Muscle layer of colon (tissue), 2 donors: ENCODE measurements around the gene NDUFB10.
"Not testable (repeated sequence)": the region's sequence is repeated elsewhere in the genome, so short reads cannot be mapped to it uniquely, and the experiment has no call there.

Experiments
- H3K27ac ChIP-seq: one replicate; pipeline ENCODE4 v1.7.0; 2013; ENCODE audit warnings: low read depth, mild to moderate bottlenecking, low read length, moderate library complexity
- H3K27me3 ChIP-seq, 2 donors: one replicate each; pipeline ENCODE4 v1.7.0; 2013; ENCODE audit warnings: low read length in 2 of 2, mild to moderate bottlenecking in 2 of 2; ENCODE audit not compliant: insufficient read depth in 2 of 2, control insufficient read depth in 1 of 2
- H3K36me3 ChIP-seq: one replicate; pipeline ENCODE4 v1.7.0; 2013; ENCODE audit warnings: mild to moderate bottlenecking, low read length; ENCODE audit not compliant: insufficient read depth
- H3K4me1 ChIP-seq: one replicate; pipeline ENCODE4 v1.7.0; 2013; ENCODE audit warnings: mild to moderate bottlenecking, low read length; ENCODE audit not compliant: insufficient read depth
- H3K4me3 ChIP-seq, 2 donors: one replicate each; pipeline ENCODE4 v1.7.0; 2013; ENCODE audit warnings: low read length in 2 of 2, low read depth in 1 of 2, mild to moderate bottlenecking in 1 of 2, moderate library complexity in 1 of 2
- H3K9ac ChIP-seq: one replicate; pipeline ENCODE4 v1.7.0; 2013; ENCODE audit warnings: low read length
- H3K9me3 ChIP-seq: one replicate; pipeline ENCODE4 v1.7.0; 2013; ENCODE audit warnings: mild to moderate bottlenecking, low read length
- donor health status: abdominal sarcoma.
- donor health status: Adenocarcinoma of cecum.

NDUFB10 gene

GRCh38 chr16:1917665-1918350 lies 41.5 kb upstream of the NDUFB10 start:
- no peak overlapping the region for H3K27ac ChIP-seq
- no peak overlapping the region for H3K4me3 ChIP-seq
- no peaks in the 10 kb centered on the region for H3K36me3 ChIP-seq
- H3K9ac ChIP-seq = no peak overlapping the region
- H3K27me3 ChIP-seq = peaks cover 9 to 73% of the 10 kb centered on the region in 2 donors
- H3K4me1 ChIP-seq = no peaks in the 10 kb centered on the region
- H3K9me3 ChIP-seq = no peaks in the 10 kb centered on the region

DNA sequence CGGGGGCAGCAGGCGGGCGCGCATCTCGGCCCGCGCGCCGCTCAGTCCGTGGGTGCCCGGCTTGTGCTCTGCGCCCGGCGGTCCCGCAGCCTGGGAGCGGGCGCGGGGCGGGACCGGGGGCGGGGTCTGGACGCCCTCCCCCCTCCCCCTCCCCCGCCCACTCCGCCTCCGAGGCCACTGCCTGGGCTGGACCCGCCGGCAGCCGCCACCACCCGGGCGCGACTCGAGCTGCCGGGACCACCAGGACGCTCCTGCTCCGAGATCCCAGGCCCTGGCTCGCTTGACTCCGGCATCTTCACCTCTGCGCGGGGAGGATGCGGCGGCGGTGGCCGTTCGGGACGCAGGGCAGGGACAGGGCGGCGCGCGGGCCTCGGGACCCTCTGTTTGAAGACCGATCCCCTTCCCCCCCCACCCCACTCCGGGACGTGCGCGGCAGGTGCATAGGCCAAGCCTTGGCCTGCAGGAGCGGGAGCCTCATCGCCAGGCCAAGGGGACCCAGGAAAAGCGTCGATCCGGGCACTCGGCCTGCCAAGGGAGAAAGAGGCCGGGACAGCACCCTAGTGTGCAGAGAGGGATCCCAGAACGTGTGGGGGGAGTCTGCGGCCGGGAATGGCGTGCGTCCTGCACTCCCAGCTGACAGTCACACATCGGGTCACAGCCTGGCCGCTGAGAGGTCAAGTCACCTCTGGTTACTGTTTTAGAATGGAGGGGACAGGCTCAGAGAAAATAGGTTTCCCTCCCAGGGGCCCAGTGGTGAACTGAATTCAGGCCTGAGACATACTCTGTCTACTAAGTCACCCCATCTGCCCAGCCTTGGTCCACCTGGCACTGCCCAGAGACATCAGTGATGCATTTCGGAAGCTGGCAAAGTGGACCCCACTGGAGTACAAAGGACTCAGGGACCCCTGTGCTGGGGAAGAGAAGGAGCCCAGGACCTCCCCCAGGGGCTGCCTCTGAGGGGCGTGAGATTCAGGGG lies 40.7 kb upstream of the NDUFB10 start, which contains the start of gene HS3ST6:
Gene HS3ST6, minus strand, starts transcription at position 65 of the 976 bp plus-strand sequence. CDS start 92 bp downstream, outside the sequence.
- no peak within 1 kb of the TSS for H3K9ac ChIP-seq
- H3K4me1 ChIP-seq = no peaks in the 10 kb centered on the region
- no peak within 1 kb of the TSS for H3K27ac ChIP-seq
- peaks cover 16 to 75% of the 10 kb centered on the region in 2 donors for H3K27me3 ChIP-seq
- H3K9me3 ChIP-seq = no peaks in the 10 kb centered on the region
- H3K36me3 ChIP-seq = no peaks in the 10 kb centered on the region
- no peak within 1 kb of the TSS for H3K4me3 ChIP-seq

DNA sequence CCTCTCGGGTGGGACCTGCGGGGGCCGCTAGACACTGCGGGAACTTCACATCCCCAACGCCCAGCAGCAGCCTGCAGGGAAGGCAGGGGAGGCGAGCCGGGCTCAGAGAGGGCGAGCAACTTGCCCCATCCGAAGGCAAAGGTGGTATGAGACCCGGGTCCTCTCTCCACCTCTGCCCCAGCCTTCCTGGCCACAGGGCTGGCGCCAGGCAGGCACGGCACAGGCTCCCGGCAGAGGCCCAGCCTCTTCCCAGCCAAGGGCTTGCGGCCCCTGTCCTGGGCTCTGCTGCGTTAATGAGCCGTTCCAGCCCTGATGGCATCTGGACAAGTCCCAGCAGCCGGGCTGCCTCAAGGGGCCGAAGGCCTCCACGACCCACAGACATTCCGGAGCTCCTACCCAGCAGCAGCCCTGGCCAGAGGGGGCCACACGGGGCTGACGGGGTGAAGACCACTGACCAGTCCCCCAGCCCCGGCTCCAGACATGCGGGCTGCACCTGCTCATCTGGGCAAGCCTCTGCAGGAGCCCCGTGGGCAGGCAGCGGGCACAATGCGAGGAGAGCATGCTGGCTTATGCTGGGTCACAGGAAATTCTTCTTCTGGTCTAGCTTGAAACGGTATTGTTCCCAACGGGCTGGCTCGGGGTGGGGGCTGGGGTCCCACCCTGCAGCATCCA lies 39.9 kb upstream of the NDUFB10 start:
- H3K27me3 ChIP-seq = peaks cover 16 to 80% of the 10 kb centered on the region in 2 donors
- H3K9ac ChIP-seq = no peak overlapping the region

DNA sequence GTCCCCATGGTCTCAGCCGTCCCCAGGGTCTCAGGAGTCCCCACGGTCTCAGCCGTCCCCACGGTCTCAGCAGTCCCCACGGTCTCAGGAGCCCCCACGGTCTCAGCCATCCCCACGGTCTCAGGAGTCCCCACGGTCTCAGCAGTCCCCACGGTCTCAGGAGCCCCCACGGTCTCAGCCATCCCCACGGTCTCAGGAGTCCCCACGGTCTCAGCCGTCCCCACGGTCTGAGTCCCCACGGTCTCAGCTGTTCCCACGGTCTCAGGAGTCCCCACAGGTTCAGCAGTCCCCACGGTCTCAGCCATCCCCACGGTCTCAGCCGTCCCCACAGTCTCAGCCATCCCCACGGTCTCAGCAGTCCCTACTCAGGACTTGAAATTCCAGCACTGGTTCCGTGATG lies 39.2 kb upstream of the NDUFB10 start:
- peaks cover 16 to 79% of the 10 kb centered on the region in 2 donors for H3K27me3 ChIP-seq
- H3K27ac ChIP-seq, H3K9me3 ChIP-seq: not testable (repeated sequence)

More for the DNA sequence above, 39.9 kb upstream of the NDUFB10 start:
- H3K4me1 ChIP-seq = no peaks in the 10 kb centered on the region
- H3K9me3 ChIP-seq = no peaks in the 10 kb centered on the region
- H3K36me3 ChIP-seq = no peaks in the 10 kb centered on the region
- H3K4me3 ChIP-seq = no peak overlapping the region
- no peak overlapping the region for H3K27ac ChIP-seq

DNA sequence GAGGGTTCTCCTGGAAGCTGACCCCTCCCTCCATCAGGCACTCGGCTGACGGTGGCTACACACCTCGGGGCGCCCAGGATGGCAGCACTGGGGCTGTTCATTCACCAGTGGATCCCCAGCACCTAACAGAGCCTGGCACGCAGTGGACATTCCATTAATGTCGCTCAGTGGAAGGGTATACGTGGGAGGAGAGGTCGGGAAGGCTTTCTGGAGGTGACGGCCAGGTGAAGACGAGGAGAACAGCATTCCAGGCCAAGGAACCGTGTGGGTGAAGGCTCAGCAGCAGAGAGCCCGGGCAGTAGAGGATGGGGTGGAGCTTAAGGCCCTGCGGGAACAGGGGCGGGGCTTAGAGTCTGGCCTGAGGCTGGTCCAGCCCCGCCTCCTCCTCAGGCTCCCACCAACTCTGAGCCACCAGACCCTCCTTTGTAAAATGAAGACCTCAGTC lies 38.6 kb upstream of the NDUFB10 start:
- H3K27me3 ChIP-seq = peaks cover 16 to 74% of the 10 kb centered on the region in 2 donors
- no peaks in the 10 kb centered on the region for H3K9me3 ChIP-seq
- H3K4me1 ChIP-seq = no peaks in the 10 kb centered on the region

More for the DNA sequence above, 39.2 kb upstream of the NDUFB10 start:
- H3K4me3 ChIP-seq, H3K36me3 ChIP-seq, H3K4me1 ChIP-seq, H3K9ac ChIP-seq: not testable (repeated sequence)

GRCh38 chr16:1922357-1922756 lies 37.0 kb upstream of the NDUFB10 start:
- H3K27me3 ChIP-seq = peaks cover 11 to 58% of the 10 kb centered on the region in 2 donors

More for the DNA sequence above, 38.6 kb upstream of the NDUFB10 start:
- Histone ChIP-seq H3K4me3 (no peak overlapping the region), H3K36me3 (no peaks in the 10 kb centered on the region), H3K9ac (no peak overlapping the region), H3K27ac (no peak overlapping the region)

GRCh38 chr16:1923299-1924034 lies 35.9 kb upstream of the NDUFB10 start:
- Histone ChIP-seq H3K4me1 (no peaks in the 10 kb centered on the region), H3K9ac (no peak overlapping the region), H3K4me3 (no peak overlapping the region), H3K27ac (no peak overlapping the region), H3K9me3 (no peaks in the 10 kb centered on the region), H3K27me3 (peaks cover 11 to 52% of the 10 kb centered on the region in 2 donors), H3K36me3 (no peaks in the 10 kb centered on the region)

More at GRCh38 chr16:1922357-1922756, 37.0 kb upstream of the NDUFB10 start:
- H3K4me3 ChIP-seq = no peak overlapping the region
- no peak overlapping the region for H3K9ac ChIP-seq
- H3K9me3 ChIP-seq = no peaks in the 10 kb centered on the region
- H3K27ac ChIP-seq = no peak overlapping the region
- no peaks in the 10 kb centered on the region for H3K4me1 ChIP-seq
- H3K36me3 ChIP-seq = no peaks in the 10 kb centered on the region

GRCh38 chr16:1924095-1924494 lies 35.2 kb upstream of the NDUFB10 start:
- peaks cover 11 to 46% of the 10 kb centered on the region in 2 donors for H3K27me3 ChIP-seq

DNA sequence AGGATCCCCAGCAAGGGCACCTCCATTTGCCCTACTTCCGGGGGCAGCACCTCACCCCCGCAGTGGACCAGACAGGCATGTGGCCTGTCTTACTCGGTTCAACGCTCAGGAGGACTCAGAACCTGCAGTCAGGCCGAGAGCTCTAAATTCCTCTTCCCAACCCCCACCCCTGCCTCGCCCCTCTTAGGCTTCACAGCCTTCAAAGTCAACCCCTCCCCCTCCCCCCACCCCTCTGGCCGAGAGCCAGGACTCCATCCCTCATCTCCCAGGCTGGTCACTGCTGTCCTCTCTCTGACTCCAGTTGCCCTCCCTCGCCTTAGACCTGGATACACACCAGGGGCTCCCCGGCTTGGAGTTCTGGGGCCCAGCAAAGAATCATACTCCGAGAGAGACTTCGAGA lies 33.1 kb upstream of the NDUFB10 start:
- peaks cover 8 to 31% of the 10 kb centered on the region in 2 donors for H3K27me3 ChIP-seq
- no peak overlapping the region for H3K9ac ChIP-seq
- H3K9me3 ChIP-seq = no peaks in the 10 kb centered on the region
- H3K36me3 ChIP-seq = no peaks in the 10 kb centered on the region
- no peaks in the 10 kb centered on the region for H3K4me1 ChIP-seq
- no peak overlapping the region for H3K4me3 ChIP-seq
- no peak overlapping the region for H3K27ac ChIP-seq

More at GRCh38 chr16:1924095-1924494, 35.2 kb upstream of the NDUFB10 start:
- Histone ChIP-seq H3K4me3 (no peak overlapping the region), H3K4me1 (no peaks in the 10 kb centered on the region), H3K36me3 (no peaks in the 10 kb centered on the region), H3K9ac (no peak overlapping the region), H3K9me3 (no peaks in the 10 kb centered on the region), H3K27ac (no peak overlapping the region)

- Histone ChIP-seq H3K27me3 (peaks cover 0 to 28% of the 10 kb centered on the region in 2 donors), H3K4me1 (no peaks in the 10 kb centered on the region), H3K36me3 (no peaks in the 10 kb centered on the region), H3K9ac (no peak overlapping the region), H3K27ac (peak overlapping the region; percentile 70), H3K4me3 (peak overlapping the region; percentile 48 to 75), H3K9me3 (no peaks in the 10 kb centered on the region)
Measured at GRCh38 chr16:1929105-1929504, 30.2 kb upstream of the NDUFB10 start.
